Choroid plexus epithelial cell (primary cell): ENCODE results near the gene TIMM50.

Experiments
- DNase-seq: peaks from one replicate; pipeline ENCODE4 v3.0.0-alpha.2; 2010; ENCODE audit warnings: low read depth
- H3K4me3 ChIP-seq: 2 replicates; pipeline ENCODE4 v1.5.1; 2011; ENCODE audit warnings: low read depth, mild to moderate bottlenecking, control low read depth, low read length, moderate library complexity
- TF ChIP-seq, protein P1 (sequence below): conservative IDR thresholded peaks from 2 replicates; pipeline ENCODE4 v1.5.1; 2011; ENCODE audit warnings: low read depth, mild to moderate bottlenecking, control low read depth, inconsistent platforms, low read length, moderate library complexity

Gene TIMM50

DNA sequence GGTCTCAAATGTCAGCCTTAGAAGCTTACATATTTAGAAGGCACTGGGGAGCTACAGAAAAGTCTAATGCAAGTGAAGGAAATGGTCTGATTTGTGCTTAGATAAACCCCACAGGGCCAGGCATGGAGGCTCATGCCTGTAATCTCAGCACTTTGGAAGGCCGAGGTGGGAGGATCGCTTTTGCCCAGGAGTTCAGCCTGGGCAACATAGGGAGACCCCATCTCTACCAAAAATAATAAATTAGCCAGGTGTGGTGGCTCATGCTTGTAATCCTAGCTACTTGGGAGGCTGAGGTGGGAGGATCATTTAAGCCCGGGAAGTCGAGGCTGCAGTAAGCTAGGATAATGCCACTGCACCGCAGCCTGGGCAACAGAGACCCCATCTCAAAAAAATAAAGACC is 15.4 kb downstream of the TIMM50 start:
- no peak overlapping the region for H3K4me3 ChIP-seq
- TF ChIP-seq, protein P1, sequence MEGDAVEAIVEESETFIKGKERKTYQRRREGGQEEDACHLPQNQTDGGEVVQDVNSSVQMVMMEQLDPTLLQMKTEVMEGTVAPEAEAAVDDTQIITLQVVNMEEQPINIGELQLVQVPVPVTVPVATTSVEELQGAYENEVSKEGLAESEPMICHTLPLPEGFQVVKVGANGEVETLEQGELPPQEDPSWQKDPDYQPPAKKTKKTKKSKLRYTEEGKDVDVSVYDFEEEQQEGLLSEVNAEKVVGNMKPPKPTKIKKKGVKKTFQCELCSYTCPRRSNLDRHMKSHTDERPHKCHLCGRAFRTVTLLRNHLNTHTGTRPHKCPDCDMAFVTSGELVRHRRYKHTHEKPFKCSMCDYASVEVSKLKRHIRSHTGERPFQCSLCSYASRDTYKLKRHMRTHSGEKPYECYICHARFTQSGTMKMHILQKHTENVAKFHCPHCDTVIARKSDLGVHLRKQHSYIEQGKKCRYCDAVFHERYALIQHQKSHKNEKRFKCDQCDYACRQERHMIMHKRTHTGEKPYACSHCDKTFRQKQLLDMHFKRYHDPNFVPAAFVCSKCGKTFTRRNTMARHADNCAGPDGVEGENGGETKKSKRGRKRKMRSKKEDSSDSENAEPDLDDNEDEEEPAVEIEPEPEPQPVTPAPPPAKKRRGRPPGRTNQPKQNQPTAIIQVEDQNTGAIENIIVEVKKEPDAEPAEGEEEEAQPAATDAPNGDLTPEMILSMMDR, result no peak

DNA sequence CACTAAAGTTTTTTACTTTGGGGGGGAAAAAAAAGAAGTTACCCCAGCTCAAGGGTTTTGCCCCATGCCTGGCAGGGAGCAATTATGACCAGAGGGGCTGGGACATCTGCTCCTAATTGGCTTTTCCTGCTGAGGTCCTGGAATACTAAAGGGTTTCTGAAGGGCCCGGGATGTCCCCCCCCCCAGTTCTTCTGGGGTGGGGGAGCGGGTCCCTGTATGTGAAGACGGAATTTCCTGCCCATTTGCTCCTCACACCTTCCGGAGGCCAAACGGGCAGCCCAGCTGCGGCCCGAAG is 17.0 kb downstream of the TIMM50 start:
- peak overlapping the region; percentile 21 for H3K4me3 ChIP-seq
- TF ChIP-seq, protein P1, result no peak
- no peak for DNase-seq

More for the DNA sequence above, 15.4 kb downstream of the TIMM50 start:
- DNase-seq, result no peak

DNA sequence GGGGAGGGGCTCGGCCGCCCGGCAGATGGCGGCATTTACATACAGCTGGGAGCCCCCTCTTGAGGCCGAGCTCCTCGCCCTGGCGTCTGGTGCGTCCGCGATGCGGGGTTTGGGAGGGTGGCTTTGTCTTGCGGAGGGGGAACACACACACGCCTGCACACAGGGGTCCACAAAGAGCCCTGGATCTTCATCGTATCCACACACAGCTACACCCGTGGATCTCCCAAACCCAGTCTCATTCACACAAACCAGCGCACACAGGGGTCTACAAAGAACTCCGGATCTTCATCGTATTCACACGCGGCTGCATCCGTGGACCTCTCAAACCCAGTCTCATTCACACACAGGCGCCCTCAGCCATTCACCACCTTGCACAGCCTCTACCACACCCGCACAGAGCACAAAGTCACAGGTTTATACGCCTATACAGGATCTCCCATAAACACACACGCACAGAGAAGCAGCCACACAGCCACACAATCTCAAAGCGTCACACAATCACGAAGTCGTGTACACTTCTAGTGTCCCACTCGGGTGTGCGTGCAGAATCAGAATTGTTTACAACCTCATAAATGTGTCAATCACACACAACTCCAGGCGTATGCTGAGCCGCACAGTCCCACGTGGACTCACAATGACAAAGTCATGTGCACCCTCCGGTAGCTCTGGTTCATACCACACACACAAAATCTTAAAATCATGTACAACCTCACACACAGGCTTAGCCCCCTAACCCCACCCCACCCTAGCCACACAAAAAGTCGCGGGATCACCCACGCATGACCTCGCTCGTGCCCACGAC is 17.6 kb downstream of the TIMM50 start:
- peak overlapping the region; percentile 21 for H3K4me3 ChIP-seq
- peak; percentile 41 for DNase-seq
- TF ChIP-seq, protein P1, result peak; percentile 63

DNA sequence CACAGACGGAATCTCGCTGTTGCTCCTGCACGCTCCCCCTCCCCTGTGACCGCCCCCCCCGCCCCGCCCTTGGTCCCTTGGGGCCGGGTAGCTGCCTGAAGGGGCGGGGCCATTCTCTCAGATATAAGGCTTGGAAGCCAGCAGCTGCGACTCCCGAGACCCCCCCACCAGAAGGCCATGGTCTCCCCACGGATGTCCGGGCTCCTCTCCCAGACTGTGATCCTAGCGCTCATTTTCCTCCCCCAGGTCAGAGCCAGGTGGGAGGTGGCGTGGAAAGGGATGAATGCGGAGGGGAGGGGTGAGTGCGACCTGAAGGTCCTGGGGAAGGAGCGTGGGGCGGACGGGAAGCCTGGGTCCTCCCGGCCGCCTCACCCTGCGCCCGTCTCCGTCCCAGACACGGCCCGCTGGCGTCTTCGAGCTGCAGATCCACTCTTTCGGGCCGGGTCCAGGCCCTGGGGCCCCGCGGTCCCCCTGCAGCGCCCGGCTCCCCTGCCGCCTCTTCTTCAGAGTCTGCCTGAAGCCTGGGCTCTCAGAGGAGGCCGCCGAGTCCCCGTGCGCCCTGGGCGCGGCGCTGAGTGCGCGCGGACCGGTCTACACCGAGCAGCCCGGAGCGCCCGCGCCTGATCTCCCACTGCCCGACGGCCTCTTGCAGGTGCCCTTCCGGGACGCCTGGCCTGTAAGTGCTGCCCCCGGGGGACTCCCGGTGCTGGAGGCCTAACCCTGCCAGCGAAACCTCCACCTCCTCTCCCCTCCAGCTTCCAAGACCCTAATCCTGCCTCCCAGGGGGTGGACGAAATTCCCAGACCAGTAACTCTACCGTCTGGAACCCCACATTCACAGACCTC is 18.4 kb downstream of the TIMM50 start, which contains the start of gene DLL3:
Gene DLL3, plus strand, starts transcription at position 150 of the 845 bp plus-strand sequence. Its CDS starts 28 bp downstream, at position 178.
- peak within 1 kb of the TSS; percentile 21 for H3K4me3 ChIP-seq
- DNase-seq, result peak; percentile 21
- TF ChIP-seq, protein P1, result no peak

DNA sequence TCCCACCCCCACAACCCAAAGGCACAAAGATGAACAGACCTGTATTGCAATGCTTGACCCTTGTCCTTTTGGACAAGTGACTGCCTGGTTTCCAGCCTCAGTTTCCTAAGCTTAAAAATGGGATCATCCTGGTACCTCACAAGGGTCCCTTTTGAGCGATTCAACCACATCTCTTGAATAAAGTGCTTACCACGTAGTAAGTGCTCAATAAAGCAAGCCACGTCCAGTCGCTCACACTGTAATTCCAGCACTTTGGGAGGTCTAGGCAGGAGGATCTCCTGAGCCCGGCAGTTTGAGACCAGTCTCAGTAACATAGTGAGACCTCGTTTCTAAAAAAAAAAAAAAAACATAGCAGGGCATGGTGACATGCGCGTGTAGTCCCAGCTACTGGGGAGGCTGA is 19.3 kb downstream of the TIMM50 start:
- TF ChIP-seq, protein P1, result no peak
- DNase-seq, result no peak
- no peak overlapping the region for H3K4me3 ChIP-seq

DNA sequence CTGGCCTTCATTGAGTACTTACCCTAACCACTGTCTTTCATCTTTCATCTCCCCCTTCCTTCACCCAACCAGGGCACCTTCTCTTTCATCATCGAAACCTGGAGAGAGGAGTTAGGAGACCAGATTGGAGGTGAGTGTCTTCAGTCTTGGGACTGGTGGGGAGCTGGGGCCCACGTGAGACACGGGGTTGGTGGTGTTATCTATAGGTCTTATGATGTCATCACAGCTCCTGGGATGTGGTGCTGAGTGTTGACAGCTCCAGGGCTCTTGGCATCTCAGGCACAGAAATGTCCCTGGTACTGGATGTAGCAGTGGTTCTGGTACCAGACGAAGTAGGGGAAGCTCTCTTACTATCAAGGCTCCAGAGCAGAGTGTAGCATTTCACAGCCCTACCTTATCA is 19.9 kb downstream of the TIMM50 start:
- TF ChIP-seq, protein P1, result no peak
- no peak overlapping the region for H3K4me3 ChIP-seq
- DNase-seq, result no peak
